NT2/D1 (cell line): ENCODE data around the gene TMEM92.

ENCODE experiments used
- SUZ12 ChIP-seq: IDR thresholded peaks from 2 replicates; pipeline ENCODE4 v1.6.1; 2011; ENCODE audit not compliant: insufficient read length, insufficient read depth; ENCODE audit errors: extremely low read depth
- YY1 ChIP-seq: IDR thresholded peaks from 2 replicates; pipeline ENCODE4 v1.6.1; 2011; ENCODE audit not compliant: insufficient read length, insufficient read depth
- ZNF274 ChIP-seq: IDR thresholded peaks from 2 replicates; pipeline ENCODE4 v1.6.1; 2011; ENCODE audit warnings: mild to moderate bottlenecking, low read depth, low read length

DNA sequence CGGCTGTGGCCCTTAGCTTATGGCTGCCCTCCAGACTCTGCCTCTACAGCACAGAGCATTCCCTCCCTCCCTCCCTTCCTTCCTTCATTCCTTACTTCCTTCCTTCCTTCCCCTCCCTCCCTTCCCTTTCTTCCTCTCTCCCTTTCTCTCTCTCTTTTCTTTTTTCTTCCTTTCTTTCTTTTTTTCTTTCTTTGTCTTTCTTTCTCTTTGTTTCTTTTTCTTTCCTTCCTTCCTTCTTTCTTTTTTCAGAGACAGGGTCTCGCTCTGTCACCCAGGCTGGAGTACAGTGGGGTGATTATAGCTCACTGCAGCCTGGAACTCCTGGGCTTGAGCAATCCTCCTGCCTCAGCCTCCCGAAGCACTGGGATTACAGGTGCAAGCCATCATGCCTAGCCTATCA lies 11.7 kb downstream of the TMEM92 start:
- no peak for TF ChIP-seq YY1
- TF ChIP-seq SUZ12: no peak
- no peak for TF ChIP-seq ZNF274
